GM12891 (cell line): ENCODE measurements around the gene TMEM117.

Experiments
- DNase-seq: peaks from one replicate; pipeline ENCODE4 v3.0.0; 2011; ENCODE audit warnings: low spot score; ENCODE audit not compliant: insufficient read length
- FAIRE-seq: peaks from 2 replicates; lab custom pipeline; 2011; peaks lifted over from hg19 to GRCh38; lab: Jason Lieb, UNC
- PAX5 ChIP-seq: IDR thresholded peaks from 2 replicates; pipeline ENCODE4 v1.6.1; 2011; ENCODE audit warnings: low read length, moderate library complexity, mild to moderate bottlenecking; ENCODE audit not compliant: insufficient read depth, severe bottlenecking
- POLR2A ChIP-seq: IDR thresholded peaks from 2 replicates; pipeline ENCODE4 v1.6.1; 2011; ENCODE audit warnings: low read depth, low read length, control low read depth
- POLR2AphosphoS5 ChIP-seq: IDR thresholded peaks from 2 replicates; pipeline ENCODE4 v1.6.1; 2011; ENCODE audit warnings: low read depth, low read length, control low read depth
- POU2F2 ChIP-seq: IDR thresholded peaks from 2 replicates; pipeline ENCODE4 v1.6.1; 2011; ENCODE audit warnings: low read depth, mild to moderate bottlenecking, control low read depth, low read length, moderate library complexity
- SPI1 ChIP-seq: IDR thresholded peaks from 2 replicates; pipeline ENCODE4 v1.6.1; 2011; ENCODE audit warnings: low read depth, low read length, control low read depth
- TAF1 ChIP-seq: IDR thresholded peaks from 2 replicates; pipeline ENCODE4 v1.6.1; 2011; ENCODE audit warnings: low read depth, low read length, control low read depth

TMEM117 gene

GRCh38 chr12:44317651-44318126 is 481.8 kb downstream of the TMEM117 start:
- peak; percentile 76 for FAIRE-seq
- no peak for DNase-seq
- TF ChIP-seq SPI1 (no peak), TAF1 (no peak), POLR2A (no peak), PAX5 (no peak), POU2F2 (no peak), POLR2AphosphoS5 (no peak)

GRCh38 chr12:44331269-44331668 is 495.4 kb downstream of the TMEM117 start:
- TF ChIP-seq TAF1 (no peak), POU2F2 (no peak), POLR2A (no peak), PAX5 (no peak), SPI1 (no peak), POLR2AphosphoS5 (no peak)
- no peak for DNase-seq
- FAIRE-seq = no peak

GRCh38 chr12:44334347-44334746 is 498.5 kb downstream of the TMEM117 start:
- FAIRE-seq (no peak), DNase-seq (no peak)
- TF ChIP-seq SPI1 = no peak
- TF ChIP-seq PAX5 = no peak
- no peak for TF ChIP-seq TAF1
- no peak for TF ChIP-seq POLR2AphosphoS5
- TF ChIP-seq POU2F2 = no peak
- no peak for TF ChIP-seq POLR2A

GRCh38 chr12:44335030-44335429 is 499.1 kb downstream of the TMEM117 start:
- no peak for FAIRE-seq
- DNase-seq = no peak
- TF ChIP-seq POU2F2 (no peak), TAF1 (no peak), SPI1 (no peak), PAX5 (no peak), POLR2AphosphoS5 (no peak), POLR2A (no peak)

GRCh38 chr12:44336577-44336976 is 500.7 kb downstream of the TMEM117 start:
- no peak for DNase-seq
- TF ChIP-seq POLR2A (no peak), TAF1 (no peak), SPI1 (no peak), PAX5 (no peak), POLR2AphosphoS5 (no peak), POU2F2 (no peak)
- FAIRE-seq = no peak

GRCh38 chr12:44342371-44342770 is 506.5 kb downstream of the TMEM117 start:
- DNase-seq (no peak), FAIRE-seq (no peak)

GRCh38 chr12:44347145-44347544 is 511.3 kb downstream of the TMEM117 start:
- FAIRE-seq = no peak
- TF ChIP-seq PAX5 (no peak), POU2F2 (no peak), TAF1 (no peak), POLR2AphosphoS5 (no peak), POLR2A (no peak), SPI1 (no peak)

More at GRCh38 chr12:44342371-44342770, 506.5 kb downstream of the TMEM117 start:
- TF ChIP-seq SPI1 (no peak), POLR2AphosphoS5 (no peak), POLR2A (no peak), PAX5 (no peak), TAF1 (no peak), POU2F2 (no peak)

GRCh38 chr12:44357494-44357893 is 521.6 kb downstream of the TMEM117 start:
- DNase-seq = no peak
- no peak for TF ChIP-seq POU2F2
- TF ChIP-seq POLR2AphosphoS5 = no peak
- no peak for TF ChIP-seq POLR2A
- TF ChIP-seq TAF1 = no peak
- TF ChIP-seq SPI1 = no peak
- TF ChIP-seq PAX5 = no peak
- FAIRE-seq = no peak

More at GRCh38 chr12:44347145-44347544, 511.3 kb downstream of the TMEM117 start:
- no peak for DNase-seq

- no peak for TF ChIP-seq TAF1
- no peak for TF ChIP-seq POLR2A
- no peak for TF ChIP-seq POU2F2
- TF ChIP-seq POLR2AphosphoS5 = no peak
- TF ChIP-seq PAX5 = no peak
- no peak for TF ChIP-seq SPI1
- DNase-seq (no peak), FAIRE-seq (no peak)
Observed at GRCh38 chr12:44358636-44359035, 522.8 kb downstream of the TMEM117 start.

GRCh38 chr12:44362947-44363346 is 527.1 kb downstream of the TMEM117 start:
- TF ChIP-seq POLR2A (no peak), POLR2AphosphoS5 (no peak), POU2F2 (no peak), PAX5 (no peak), SPI1 (no peak), TAF1 (no peak)
- FAIRE-seq = no peak
- no peak for DNase-seq
